IMR-90 (cell line): ENCODE results near the gene BRIP1.
"Not testable (repeated sequence)": the region's sequence is repeated elsewhere in the genome, so short reads cannot be mapped to it uniquely, and the experiment has no call there.

ENCODE experiments used
- BHLHE40 ChIP-seq: fragments of 150-350 bp; IDR thresholded peaks from 2 replicates; pipeline ENCODE4 v1.6.1; 2016; ENCODE audit warnings: mild to moderate bottlenecking, low read depth, low read length
- CEBPB ChIP-seq: IDR thresholded peaks from 2 replicates; pipeline ENCODE4 v1.6.1; 2012; ENCODE audit warnings: low read depth, low read length, improper control_type of control experiment
- CTCF ChIP-seq: conservative IDR thresholded peaks from 2 replicates; pipeline ENCODE4 v1.5.1; 2012; ENCODE audit warnings: mild to moderate bottlenecking, low read depth, low read length, improper control_type of control experiment
- ELK1 ChIP-seq: fragments of 150-350 bp; IDR thresholded peaks from 2 replicates; pipeline ENCODE4 v1.6.1; 2016; ENCODE audit warnings: low read depth, mild to moderate bottlenecking, low read length, moderate library complexity, borderline replicate concordance
- FOS ChIP-seq: fragments of 150-350 bp; IDR thresholded peaks from 2 replicates; pipeline ENCODE4 v1.6.1; 2016; ENCODE audit warnings: low read depth, low read length
- NFE2L2 ChIP-seq: fragments of 150-350 bp; IDR thresholded peaks from 2 replicates; pipeline ENCODE4 v1.6.1; 2016; ENCODE audit warnings: low read depth, mild to moderate bottlenecking, low read length
- POLR2A ChIP-seq: IDR thresholded peaks from 2 replicates; pipeline ENCODE4 v1.6.1; 2012; ENCODE audit warnings: mild to moderate bottlenecking, low read depth, low read length
- RAD21 ChIP-seq: IDR thresholded peaks from 2 replicates; pipeline ENCODE4 v1.6.1; 2012; ENCODE audit warnings: low read length, improper control_type of control experiment
- RFX5 ChIP-seq: IDR thresholded peaks from 2 replicates; pipeline ENCODE4 v1.8.0; 2012; ENCODE audit warnings: low read depth, mild to moderate bottlenecking, low read length, moderate library complexity
- USF2 ChIP-seq: fragments of 150-350 bp; IDR thresholded peaks from 2 replicates; pipeline ENCODE4 v1.6.1; 2017; ENCODE audit warnings: mild to moderate bottlenecking, antibody characterized with exemption, low read length, low read depth

DNA sequence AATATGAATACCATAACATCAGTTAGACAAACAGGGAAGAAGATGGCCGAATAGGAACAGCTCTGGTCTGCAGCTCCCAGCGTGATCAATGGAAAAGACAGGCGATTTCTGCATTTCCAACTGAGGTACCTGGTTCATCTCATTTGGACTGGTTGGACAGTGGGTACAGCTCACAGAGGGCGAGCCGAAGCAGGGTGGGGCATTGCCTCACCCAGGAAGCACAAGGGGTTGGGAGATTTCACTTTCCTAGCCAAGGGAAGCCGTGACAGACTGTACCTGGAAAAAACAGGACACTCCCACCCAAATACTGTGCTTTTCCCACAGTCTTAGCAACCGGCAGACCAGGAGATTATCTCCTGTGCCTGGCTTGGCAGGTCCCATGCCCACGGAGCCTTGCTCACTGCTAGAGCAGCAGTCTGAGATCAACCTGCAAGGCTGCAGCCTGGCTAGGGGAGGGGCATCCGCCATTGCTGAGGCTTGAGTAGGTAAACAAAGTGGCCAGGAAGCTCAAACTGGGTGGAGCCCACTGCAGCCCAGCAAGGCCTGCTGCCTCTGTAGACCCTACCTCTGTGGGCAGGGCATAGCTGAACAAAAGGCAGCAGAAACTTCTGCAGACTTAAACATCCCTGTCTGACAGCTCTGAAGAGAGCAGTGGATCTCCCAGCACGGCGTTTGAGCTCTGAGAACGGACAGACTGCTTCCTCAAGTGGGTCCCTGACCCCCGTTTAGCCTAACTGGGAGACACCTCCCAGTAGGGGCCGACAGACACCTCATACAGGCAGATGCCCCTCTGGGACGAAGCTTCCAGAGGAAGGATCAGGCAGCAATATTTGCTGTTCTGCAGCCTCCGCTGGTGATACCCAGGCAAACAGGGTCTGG lies 190.1 kb downstream of the BRIP1 start:
- TF ChIP-seq CTCF, POLR2A, FOS, CEBPB, RFX5, RAD21, BHLHE40, ELK1, USF2, NFE2L2: not testable (repeated sequence)
